GM19452 (cell line): Measurements from ENCODE around the gene ME1.
A peak's percentile ranks its signal among the peaks of the same experiment; 100 is the strongest.
"Not testable (repeated sequence)": the region's sequence is repeated elsewhere in the genome, so short reads cannot be mapped to it uniquely, and the experiment has no call there.

Experiments used
- ATAC-seq: cut with Tn5 transposase; IDR thresholded peaks from one replicate; pipeline ENCODE4 v1.9.1; 2021; ENCODE audit not compliant: unreplicated experiment

ME1 gene

DNA sequence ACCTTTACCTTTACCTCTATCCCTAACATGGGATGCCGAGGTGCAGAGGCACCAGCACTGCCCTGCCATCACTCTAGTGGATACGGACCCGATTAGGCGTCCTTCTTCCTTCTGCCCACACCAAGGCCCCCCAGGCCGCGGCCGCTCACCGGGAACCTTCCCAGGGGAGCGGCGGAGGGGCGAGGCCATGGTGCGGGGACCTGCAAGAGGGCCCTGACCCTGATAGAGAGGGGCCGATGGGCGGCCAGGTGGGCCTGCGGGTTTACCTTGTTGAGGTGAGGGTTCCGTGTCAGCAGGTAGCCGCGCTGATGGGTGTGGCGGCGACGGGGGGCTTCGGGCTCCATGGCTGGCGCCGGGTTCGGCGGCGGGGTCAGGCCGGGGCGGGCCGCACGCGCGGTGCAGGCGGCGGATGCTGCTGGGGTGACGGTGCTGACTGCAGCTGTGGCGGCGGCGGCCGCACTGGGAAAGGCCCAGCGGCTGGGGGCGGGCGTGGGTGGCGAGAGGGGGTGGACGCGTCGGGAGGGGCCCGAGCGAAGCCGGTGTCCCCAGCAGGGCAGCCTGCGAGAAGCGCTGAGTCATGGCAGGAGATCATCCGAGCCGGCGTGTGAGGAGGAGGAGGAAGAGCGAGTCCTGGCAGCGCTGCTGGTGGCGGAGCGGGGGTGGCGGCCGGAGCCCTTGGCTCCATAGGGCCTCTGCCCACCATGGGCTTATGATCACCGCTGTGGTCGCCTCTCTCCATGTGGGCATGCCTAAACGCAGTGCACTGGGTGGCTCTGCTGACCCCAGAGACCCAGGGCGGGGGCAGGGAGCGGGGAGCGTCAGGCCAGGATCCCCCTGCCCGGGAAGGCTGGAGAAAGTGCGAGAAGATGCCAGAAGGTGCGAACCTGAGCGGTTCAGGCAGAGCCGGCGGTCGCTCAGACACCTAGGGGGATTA lies at the start of gene ME1:
Gene ME1, minus strand, starts transcription at position 441 of the 934 bp plus-strand sequence. Its CDS starts 97 bp downstream, at position 344.
- ATAC-seq = peak; percentile 82

DNA sequence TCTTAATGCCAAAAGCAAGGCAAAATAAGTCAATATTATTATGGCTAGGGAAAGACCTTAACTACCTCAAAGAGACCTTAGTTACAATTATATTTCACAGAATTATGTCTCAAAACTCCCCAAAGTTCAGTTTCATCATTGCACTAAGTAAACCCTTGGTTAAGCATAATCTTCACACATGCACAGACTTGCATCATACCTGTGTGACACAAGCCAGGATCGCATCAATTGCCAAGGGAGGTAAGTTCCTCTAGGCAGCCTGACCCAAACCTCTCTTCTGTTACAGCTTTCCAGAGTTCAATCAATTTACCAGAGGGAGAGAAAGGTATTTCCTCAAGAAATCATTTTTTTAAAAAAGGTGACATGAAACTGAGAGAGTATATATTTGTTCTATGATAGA lies 49.6 kb upstream of the ME1 start:
- ATAC-seq = no peak

DNA sequence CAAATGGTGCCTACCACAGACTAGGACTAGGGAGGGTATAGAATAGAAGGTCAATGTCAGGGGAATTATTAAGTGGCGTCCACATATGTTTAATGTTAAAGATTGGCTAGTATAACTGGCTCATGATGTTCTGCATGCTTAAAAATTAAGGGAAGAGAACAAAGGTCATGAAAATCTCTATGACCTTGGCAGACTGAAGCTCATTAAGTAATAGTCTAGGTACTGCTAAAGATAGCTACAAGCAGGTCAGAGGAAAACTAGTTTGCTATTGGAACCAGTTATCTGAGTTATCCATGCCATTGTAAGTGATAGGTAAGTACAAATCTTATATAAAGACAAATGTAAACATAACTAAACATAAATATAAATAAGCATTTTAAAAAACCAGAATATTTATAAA lies 48.5 kb upstream of the ME1 start:
- ATAC-seq = no peak

DNA sequence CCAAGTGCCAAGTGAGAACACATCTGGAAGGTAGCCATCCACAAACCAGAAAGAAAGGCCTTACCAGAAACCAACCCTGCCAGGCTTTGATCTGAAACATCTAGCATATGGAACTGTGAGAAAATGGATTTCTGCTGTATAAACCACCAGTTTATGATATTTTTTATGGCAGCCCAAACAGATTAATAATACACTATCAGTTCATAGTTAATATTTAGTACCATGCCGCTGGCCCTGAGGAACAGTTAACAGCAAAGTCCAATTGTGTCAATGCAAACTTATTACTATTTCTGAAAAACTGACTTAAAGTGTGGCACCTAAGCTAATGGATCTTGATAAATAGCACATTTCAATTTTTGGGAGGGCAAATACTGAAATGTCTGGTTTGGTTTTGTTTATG lies 46.1 kb upstream of the ME1 start:
- no peak for ATAC-seq

DNA sequence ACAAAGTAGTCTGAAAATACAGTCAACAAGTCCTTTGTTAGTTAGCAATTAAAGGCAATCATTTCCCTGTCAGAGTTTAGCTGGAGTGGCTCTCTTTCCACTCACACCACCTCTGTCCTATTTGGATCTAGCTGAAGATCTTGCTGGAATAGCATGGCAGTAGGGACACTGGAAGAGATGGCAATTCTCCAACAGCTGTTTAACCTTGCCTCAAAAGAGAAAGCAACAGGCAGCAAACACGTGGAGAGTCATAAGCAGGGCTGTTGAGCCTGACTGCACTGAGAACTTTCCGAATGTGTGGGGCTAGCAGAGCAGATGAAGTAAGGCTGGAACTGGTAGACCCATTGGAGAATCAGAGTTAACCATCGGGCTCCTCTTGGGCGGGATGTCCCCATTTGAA lies 43.5 kb upstream of the ME1 start:
- no peak for ATAC-seq

DNA sequence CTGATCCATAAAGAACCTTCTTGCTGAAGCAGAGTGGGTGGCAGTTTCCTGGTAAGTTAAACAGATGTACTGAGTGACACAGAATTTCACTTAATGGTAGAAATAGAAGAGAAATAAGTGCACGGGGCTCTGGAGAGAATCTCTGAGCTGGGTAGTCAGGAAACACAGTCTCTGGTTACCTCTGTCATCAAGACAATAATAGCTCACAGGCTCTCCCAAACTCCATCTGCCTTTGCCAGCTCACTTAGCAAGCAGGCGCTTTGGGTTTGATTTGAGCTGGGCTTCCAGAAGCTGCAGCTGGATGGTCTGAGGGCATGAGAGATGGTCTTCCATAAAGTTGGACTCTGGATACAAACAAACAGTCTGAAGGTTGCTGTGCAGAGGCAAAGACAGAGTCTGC lies 41.9 kb upstream of the ME1 start:
- ATAC-seq = no peak

DNA sequence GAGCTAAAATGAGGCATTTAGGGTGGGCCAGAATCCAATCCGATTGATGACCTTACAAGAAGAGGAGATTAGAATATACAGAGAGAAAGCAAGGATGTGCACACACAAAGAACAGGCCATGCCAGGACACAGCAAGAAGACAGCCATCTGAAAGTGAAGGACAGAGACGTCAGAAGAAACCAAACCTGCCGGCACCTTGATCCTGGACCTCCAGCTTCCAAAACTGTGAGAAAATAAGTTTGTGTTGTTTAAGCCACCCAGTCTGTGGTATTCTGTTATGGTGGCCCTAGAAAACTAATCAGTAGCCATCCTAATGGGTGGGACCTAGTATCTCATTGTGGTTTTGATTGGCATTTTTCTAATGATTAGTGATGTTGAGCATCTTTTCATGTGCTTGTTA lies 39.7 kb upstream of the ME1 start:
- ATAC-seq = no peak

DNA sequence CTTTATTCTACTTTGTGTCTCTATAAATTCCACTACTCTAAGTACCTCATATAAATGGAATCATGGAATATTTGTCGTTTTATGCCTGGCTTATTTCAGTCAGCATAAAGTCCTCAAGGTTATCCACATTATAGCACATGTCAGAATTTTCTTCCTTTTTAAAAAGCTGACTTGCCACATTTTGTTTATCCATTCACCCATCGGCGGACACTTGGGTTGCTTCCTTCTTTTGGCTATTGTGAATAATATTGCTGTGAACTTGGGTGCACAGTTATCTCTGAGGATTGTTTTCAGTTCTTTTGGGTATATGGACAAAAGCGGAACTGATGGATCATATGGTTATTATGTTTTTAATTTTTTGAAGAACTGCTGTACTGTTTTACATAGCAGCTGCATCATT lies 39.1 kb upstream of the ME1 start:
- no peak for ATAC-seq

DNA sequence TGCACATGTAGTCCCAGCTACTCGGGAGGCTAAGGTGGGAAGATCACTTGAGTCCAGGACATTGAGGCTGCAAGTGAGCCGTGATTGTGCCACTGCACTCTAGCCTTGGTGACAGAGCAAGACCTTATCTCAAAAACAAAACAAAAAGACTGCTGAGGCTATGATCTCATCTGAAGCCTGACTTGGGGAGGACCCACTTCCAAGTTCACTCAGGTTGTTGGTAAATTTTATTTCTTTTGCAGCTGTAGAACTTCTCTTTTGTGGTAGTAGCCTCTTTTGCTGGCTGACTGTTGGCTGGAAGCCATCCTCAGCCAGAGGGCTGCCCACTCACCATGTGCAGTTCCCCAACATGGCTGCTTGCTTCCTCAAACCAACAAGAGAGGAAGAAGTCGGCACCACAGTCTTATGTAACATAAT lies 36.8 kb upstream of the ME1 start:
- ATAC-seq = no peak

DNA sequence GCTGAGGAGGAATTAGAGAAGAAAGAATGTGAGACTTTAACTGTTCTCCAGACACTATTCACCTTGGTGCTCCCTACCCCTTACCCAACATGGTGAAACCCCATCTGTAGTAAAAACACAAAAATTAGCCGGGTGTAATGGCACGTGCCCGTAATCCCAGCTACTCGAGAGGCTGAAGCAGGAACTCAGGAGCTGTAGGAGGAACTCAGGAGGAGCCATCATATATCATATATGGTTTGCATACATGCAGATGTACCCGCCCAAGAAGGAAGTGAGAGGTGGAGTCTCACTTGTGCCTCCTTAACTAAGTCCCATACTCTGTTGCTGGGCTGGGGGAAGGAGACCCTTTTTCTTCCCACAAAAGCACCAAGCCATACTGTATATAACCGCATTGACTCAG lies 35.5 kb upstream of the ME1 start:
- ATAC-seq = no peak

DNA sequence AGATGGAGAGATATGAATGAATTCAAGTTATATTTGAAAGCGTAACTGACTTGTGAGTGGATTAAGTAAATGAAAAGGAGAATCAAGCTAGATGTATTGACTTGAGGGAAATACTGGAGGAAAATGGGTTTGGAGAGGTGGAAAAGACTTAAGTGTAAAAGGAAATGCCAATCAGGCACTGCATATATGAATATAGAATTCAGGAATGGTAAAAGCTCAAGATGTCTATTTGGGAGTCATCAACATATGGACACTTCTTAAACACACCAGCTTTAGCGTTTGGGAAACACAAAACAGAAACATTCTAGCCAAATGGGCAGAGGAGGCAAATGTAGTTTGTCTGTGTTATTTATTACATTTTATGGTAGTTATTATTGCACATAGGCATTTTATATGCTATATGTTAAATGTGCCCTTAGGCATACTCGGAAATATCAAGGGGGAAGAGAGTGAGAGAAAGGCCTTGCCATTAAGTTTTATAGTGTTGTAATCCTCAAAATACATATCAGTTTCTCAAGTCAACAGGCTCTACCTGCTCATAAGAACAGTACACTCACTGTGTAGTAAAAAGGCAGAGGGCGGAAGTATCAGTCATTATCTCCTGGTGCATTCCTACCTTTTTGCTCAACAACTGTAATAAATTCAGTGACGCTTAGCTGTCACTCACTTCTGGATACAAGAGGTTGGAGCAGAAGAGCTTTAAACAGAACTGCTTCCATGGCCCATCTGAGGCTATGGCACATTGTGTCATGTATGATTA lies 33.7 kb upstream of the ME1 start:
- ATAC-seq = no peak

DNA sequence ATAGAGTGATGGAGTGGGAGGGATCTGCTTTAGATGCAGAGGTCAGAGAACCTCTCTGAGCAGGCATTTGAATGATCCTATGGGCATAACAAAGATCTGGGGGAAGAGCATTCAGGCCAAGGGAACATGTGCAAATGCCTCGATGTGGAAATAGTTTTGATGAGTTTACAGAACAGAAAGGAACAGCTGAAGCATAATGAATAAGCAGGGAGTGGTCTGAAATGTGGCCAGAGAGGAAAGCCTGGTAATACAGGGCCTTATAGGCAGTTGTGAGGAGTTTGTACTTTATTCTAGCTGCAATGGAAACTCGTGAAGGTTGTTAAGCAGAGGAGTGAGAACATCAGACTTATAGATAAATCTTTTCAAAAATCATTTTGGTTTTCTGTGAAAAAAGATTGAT lies 33.0 kb upstream of the ME1 start:
- no peak for ATAC-seq

DNA sequence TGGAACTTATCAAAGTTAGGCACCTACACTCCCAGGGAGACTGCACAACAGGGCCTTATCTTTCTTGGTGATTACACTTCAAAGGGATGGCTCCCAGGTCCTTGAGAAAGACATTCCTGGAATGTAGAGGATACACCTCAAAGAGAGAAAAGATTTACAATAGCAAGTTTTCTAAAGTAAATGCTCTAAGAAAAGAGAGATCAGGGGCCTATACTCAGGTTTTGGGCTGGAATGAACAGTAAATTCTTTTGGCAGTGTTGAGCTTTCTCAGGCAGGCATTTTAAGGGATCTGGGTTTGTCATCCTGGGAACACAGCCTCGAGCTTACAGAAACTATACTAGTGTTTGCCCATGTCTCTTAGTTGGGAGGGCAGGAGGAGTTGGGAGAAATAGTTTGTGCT lies 31.7 kb upstream of the ME1 start:
- no peak for ATAC-seq

DNA sequence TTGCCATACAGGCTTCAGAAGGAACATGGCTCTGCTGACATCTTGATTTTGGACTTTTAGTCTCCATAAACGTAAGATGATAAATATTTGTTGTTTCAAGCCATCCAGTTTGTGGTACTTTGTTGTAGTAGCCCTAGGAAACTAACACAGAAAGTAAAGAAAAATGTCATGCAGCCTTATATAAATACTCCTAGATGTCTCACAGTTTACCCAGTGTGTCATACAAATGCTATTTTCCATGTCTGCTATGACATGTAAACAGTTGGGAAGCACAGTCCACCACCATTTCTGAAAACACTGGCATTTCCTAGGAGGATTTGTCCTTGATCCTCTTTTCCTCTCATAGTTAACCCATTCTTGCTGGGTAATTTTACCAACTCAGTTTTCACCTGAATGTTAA lies 30.6 kb upstream of the ME1 start:
- ATAC-seq = no peak

DNA sequence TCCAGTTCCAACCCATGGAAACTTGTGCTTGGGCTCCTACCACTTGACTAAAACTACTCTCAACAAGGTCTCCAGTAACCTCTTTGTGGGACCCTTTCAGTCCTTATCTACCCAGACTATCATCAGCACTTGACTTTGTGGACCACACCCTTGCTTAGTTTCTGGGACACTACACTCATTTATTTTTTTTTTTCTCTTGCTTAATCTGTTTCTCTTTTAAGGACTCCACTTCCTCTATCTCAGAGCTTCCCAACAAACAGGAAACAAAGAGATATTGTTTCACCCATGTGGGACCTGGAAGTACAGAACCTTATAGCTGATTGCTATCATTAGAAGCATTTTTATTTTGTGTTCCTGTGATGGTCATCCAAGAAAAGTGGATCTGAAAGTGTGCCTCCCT lies 28.8 kb upstream of the ME1 start:
- no peak for ATAC-seq

DNA sequence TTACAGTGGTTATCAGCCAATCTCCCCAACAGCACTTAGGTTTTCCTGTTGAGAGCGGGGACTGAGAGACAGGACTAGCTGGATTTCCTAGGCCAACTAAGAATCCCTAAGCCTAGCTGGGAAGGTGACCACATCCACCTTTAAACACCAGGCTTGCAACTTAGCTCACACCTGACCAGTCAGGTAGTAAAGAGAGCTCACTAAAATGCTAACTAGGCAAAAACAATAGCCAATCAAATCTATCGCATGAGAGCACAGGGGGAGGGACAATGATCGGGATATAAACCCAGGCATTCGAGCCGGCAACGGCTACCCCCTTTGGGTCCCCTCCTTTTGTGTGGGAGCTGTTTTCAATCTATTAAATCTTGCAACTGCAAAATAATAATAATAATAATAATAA lies 19.2 kb upstream of the ME1 start:
- ATAC-seq = not testable (repeated sequence)

DNA sequence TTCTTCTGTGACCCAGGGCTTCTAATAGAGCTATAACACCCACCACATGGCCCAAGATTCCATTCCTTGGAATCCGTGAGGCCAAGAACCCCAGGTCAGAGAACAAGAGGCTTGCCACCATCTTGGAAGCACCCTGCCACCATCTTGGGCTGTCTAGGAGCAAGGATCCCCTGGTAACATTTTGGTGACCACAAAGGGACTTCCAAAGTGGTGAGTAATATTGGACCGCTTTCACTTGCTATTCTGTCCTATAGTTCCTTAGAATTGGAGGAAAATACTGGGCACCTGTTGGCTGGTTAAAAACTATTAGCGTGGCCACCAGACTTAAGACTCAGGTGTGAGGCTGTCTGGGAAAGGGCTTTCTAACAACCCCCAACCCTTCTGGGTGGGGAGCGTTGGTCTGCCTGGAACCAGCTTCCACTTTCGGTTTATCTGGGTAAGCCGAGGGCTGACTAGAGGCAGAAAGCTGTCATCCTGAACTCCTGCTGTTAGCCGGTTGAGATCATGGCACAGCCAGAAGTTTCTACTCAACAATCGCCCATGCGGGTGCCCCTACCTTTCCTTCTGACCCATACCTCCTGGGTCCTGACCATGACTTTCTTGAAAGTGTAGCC lies 13.3 kb upstream of the ME1 start:
- not testable (repeated sequence) for ATAC-seq

DNA sequence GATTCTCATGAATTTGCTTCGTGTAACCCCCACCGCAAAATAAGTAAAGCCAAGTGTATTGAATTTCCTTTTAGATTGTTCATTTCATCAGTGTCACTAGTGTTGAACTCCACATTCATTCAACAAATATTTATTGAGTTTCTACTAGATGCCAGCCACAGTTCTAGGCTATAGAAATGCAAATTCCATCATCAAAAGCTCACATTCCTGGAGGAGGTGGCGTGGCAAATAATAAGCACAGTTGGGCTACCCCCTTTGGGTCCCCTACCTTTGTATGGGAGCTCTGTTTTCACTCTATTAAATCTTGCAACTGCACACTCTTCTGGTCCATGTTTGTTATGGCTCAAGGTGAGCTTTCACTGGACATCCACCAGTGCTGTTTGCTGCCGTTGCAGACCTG lies 12.7 kb upstream of the ME1 start:
- ATAC-seq = no peak

DNA sequence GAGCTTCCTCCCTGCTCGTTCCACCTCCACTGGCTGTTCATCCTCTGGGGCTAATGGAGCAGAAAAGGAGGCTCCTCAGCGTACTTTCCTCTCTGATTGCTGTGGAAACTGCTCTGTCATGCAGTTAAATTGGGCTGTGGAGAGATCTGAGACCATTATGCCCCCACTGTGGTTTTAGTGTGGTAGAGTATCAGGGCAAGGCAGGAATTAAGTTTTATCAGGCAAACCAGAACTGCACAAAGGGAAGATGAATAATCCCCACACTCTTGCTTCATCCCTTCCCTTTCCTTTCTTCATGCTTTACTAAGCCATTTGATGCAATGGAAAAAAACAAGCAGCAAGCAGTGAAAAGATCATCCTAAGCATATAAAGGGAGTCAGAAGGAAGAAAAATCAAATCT lies 11.9 kb upstream of the ME1 start:
- ATAC-seq = no peak

DNA sequence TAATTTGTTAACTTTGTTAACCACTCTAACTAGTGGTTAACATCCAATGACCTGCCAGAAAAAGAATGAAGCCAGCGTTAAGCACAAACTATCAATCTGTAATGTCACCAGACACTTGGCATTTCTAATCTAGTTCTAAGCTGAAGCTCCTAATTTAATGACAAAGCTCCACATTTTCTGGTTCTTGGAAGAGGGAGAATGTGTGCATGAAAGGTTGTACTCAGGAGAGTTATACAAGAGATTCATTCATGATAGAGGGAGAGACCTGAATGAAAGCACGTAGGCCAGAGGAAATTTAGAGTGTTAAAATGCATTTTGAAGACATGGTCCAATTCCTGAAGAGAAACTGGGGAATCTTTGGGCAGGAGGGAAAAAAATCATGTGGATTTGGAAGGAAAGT lies 8.3 kb upstream of the ME1 start:
- no peak for ATAC-seq

DNA sequence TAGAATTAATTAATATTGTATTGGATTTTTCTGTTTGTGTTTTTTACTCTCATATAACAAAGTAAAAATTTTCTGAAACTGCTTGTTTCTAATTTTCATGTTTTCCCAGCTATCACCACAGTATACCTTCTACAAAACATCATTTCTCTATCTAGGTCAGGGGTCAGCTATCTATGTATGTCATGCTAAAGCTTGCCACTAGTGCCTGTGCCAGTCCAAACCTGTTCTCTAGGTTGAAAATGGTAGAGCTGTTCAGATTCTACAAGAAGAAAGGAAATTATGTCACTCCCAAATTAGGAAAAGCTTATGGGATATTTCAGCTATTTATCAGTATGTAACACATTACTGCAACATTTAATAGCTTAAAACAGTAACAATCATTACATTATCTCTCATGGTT lies 5.8 kb upstream of the ME1 start:
- no peak for ATAC-seq

DNA sequence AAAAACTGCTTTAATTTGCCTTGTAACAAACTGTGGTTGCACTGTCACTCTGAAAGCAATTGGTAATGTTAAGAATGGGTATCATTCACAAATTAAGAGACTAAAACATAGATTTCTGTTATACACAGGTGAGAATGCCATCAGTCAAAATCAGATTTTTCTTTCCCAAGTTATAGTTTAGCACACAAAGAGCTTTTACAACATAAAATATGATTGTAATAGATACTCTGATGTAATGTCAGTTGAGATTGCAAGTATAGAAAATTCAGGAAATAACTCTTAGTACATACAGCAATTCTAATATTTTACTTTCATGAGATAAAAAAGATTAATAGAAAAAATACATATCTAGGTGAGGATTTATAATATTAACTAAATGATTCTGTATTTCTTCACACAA lies 2.3 kb upstream of the ME1 start:
- no peak for ATAC-seq
